Heart left ventricle (tissue), 13 donors: ENCODE measurements around the gene KIRREL3.

Source experiments
- CTCF ChIP-seq, 12 donors: fragments of 200-600 bp; sonication (generic) in 4 of 12; IDR thresholded peaks; one replicate each; pipeline versions ENCODE4 v1.5.0 to v1.8.0; 2018 to 2022; ENCODE audit warnings: antibody characterized with exemption in 12 of 12, mild to moderate bottlenecking in 5 of 12
- POLR2A ChIP-seq, 2 donors: fragments of 450-650 bp; IDR thresholded peaks; one replicate each; pipeline ENCODE4 v1.6.1; 2017; ENCODE audit warnings: antibody characterized with exemption in 2 of 2, mild to moderate bottlenecking in 2 of 2, moderate library complexity in 2 of 2
- donor health status: ischemic (EF 13 %, LVEDD 7.1; RV severe dilation, severe dysfunction).
- donor health status: DM: no; HTN: yes; CAD: no.
- donor health status: DM: no; HTN: no; CAD: no.
- donor health status: ischemic (EF 25% LVEDD 6.9; RV normal size, moderate dysfunction).
- donor health status: ischemic (EF 25% LVEDD 5.7; RV mildly dilated, moderate dysfunction).
- donor health status: ischemic (EF 35%, LVEDD 5.7; RV mildly dilated, moderate dysfunction).
- donor health status: nonischemic (EF 11% LVEDD 7.7; RV severe dilation, severe dysfunction).
- donor health status: DM: yes; HTN: yes; CAD: no.
- donor health status: PGD.
- donor health status: ischemic (EF 29% LVEDD 5.4; RV normal size, mild dysfunction).
- donor health status: nonischemic (EF 23%, LVEDD 6.1; RV moderate dilation, normal function).

DNA sequence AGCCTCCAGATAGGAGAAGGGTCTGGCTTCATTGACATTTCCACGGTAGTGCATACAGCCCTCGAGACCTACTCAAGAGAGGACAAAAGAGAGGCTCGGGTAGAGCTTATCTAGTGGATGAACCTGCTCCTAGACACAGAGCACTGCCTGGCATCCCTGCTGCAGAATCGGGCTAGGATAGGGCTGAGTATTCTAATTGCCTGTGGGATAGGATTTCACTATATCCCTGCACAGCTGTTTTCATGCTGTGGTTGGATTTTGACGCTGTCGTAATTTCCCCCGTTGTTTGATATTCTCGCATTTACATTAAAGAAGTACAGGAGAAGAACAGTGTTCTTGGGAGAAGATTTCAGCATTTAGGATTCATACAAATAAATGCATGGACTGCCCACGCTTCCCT lies 107.8 kb downstream of the KIRREL3 start:
- TF ChIP-seq CTCF (IDR thresholded peaks at IDR 0.05) (no peak), POLR2A (IDR thresholded peaks at IDR 0.05) (no peak)
